ENCODE measurements around the gene HHIP. TPM values are rescaled to one million over a fixed set of nuclear protein-coding genes. Genes with fewer than 3 reads are reported as not detected.
"Not testable (repeated sequence)": the region's sequence is repeated elsewhere in the genome, so short reads cannot be mapped to it uniquely, and the experiment has no call there.

The HHIP gene
- total RNA-seq, 2 donors from 2014 or later = 0.82 to 7.2 TPM

DNA sequence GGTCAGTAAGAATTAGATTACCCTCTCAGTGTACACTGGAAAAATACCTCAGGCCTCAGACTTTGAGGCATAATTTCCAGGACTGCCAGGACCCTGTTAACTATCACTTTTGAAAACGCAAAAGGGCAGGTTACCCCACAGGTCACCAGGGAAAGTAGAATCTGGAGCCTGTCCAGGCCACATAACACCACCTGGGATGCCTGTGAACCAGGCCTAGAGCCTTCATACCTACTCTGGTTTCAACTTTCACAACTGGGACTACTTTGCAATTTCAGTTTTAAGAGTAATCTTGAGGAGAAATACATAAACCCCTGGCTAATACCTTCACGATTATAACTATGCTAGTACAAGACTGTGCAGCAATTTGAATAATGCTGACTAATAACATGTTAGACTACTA is 132.4 kb downstream of the HHIP start:
- TF ChIP-seq CTCF (IDR thresholded peaks at IDR 0.05) (no peak), POLR2AphosphoS5 (IDR thresholded peaks at IDR 0.05) (no peak), POLR2A (IDR thresholded peaks at IDR 0.05) (no peak)
- no peak overlapping the region for H3K4me3 ChIP-seq
- H3K27me3 ChIP-seq (replicated peaks; ENCODE audit: insufficient read depth) = no peaks in the 10 kb centered on the region
- no peak overlapping the region for H3K27ac ChIP-seq
- 73% methylated on average over 2 of the region's 2 CpGs for WGBS
- H3K9me3 ChIP-seq = no peaks in the 10 kb centered on the region
- no peaks in the 10 kb centered on the region for H3K36me3 ChIP-seq
- intact Hi-C loops (cut with DNase I) = no loop called here
- no peak for DNase-seq (ENCODE audit: low spot score)
- H3K4me1 ChIP-seq (replicated peaks) = no peaks in the 10 kb centered on the region

DNA sequence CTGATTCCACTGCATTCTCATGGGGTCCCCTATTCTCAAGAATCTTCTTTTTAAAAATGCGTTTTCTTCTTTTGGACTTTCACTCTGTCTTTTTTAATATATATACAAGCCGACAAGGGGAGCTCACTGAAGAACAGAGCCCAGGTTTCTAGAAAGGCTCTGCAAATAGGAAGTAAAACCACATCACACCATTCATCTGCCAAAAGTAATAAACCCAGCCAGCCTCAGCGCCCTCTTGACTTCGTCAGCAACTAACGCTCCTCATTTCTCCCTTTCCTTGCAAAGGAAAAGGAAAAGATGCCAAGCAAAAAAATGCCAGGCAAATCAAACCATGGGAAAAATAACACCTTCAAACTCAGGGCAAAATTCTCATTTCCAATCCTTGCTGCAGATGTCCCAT is 136.4 kb downstream of the HHIP start:
- Histone ChIP-seq H3K27me3 (replicated peaks; ENCODE audit: insufficient read depth) (no peaks in the 10 kb centered on the region), H3K9me3 (no peaks in the 10 kb centered on the region), H3K4me1 (replicated peaks) (no peaks in the 10 kb centered on the region), H3K27ac (no peak overlapping the region), H3K4me3 (no peak overlapping the region), H3K36me3 (no peaks in the 10 kb centered on the region)
- TF ChIP-seq POLR2A (IDR thresholded peaks at IDR 0.05) = no peak
- no peak for TF ChIP-seq POLR2AphosphoS5 (IDR thresholded peaks at IDR 0.05)
- TF ChIP-seq CTCF (IDR thresholded peaks at IDR 0.05) = no peak
- no peak for DNase-seq (ENCODE audit: low spot score)
- intact Hi-C loops (cut with DNase I) = no loop called here
- WGBS = 22% methylated on average over 5 of the region's 5 CpGs

DNA sequence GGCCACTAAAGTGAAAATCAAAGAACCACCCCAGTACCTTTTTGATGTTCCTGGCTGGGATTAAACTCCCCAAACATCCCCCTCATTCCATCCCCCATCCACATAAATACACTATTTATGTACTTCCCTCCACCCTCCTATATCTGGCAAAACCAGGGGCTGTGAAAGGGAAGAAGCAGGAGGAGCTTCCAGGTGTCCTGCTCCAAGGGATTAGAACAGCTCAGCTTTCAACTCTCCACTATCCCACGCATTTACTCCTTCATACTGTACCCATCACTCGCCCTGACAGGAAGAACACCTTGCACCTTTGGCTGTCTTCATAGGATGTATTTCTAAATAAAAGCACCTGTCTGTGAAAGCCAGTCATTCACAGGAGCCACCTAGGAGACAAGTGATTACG is 140.0 kb downstream of the HHIP start:
- intact Hi-C loops (cut with DNase I) = loop anchor here (5.0 kb wide), 1 partner anchor 609 kb away; no protein-coding TSS in a partner anchor
- no peak for TF ChIP-seq POLR2A (IDR thresholded peaks at IDR 0.05)
- TF ChIP-seq CTCF (IDR thresholded peaks at IDR 0.05) = no peak
- no peak for TF ChIP-seq POLR2AphosphoS5 (IDR thresholded peaks at IDR 0.05)
- H3K9me3 ChIP-seq = no peaks in the 10 kb centered on the region
- no peaks in the 10 kb centered on the region for H3K4me1 ChIP-seq (replicated peaks)
- no peak for DNase-seq (ENCODE audit: low spot score)
- H3K27me3 ChIP-seq (replicated peaks; ENCODE audit: insufficient read depth) = no peaks in the 10 kb centered on the region
- no peak overlapping the region for H3K4me3 ChIP-seq
- 51% methylated on average over 3 of the region's 3 CpGs for WGBS
- H3K36me3 ChIP-seq = no peaks in the 10 kb centered on the region
- H3K27ac ChIP-seq = no peak overlapping the region

GRCh38 chr4:144787365-144788258 is 141.7 kb downstream of the HHIP start:
- no peaks in the 10 kb centered on the region for H3K9me3 ChIP-seq
- intact Hi-C loops (cut with DNase I) = loop anchor here (5.0 kb wide), 1 partner anchor 610 kb away; no protein-coding TSS in a partner anchor
- H3K27me3 ChIP-seq (replicated peaks; ENCODE audit: insufficient read depth) = no peaks in the 10 kb centered on the region
- H3K4me1 ChIP-seq (replicated peaks) = no peaks in the 10 kb centered on the region
- no peak overlapping the region for H3K27ac ChIP-seq
- 75% methylated on average over 2 of the region's 2 CpGs for WGBS
- H3K4me3 ChIP-seq = no peak overlapping the region
- DNase-seq (ENCODE audit: low spot score) = no peak
- H3K36me3 ChIP-seq = no peaks in the 10 kb centered on the region
- TF ChIP-seq POLR2AphosphoS5 (IDR thresholded peaks at IDR 0.05) = no peak
- TF ChIP-seq POLR2A (IDR thresholded peaks at IDR 0.05) = no peak
- TF ChIP-seq CTCF (IDR thresholded peaks at IDR 0.05) = peak in 3 of 4 experiments; percentile 24 to 52 (median 37)

DNA sequence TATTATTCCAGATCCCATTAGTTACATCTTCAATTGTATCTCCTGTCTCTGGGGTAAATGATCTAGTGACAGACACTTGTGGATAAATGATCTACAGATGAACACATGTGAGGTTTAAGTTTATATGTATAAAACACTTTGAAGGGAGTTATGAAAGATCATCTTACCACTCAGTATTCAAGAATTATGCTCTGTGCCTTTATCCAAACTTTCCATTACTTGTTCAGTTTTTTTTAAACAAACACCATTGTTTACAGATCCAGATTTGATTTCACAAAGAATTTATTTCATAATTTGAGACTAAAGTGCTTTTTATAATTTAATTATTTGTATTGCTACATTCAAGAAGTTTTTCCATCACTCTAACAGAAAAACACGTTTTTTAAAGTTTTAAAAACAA is 142.5 kb downstream of the HHIP start:
- Histone ChIP-seq H3K27me3 (replicated peaks; ENCODE audit: insufficient read depth) (no peaks in the 10 kb centered on the region), H3K36me3 (no peaks in the 10 kb centered on the region), H3K27ac (no peak overlapping the region), H3K4me1 (replicated peaks) (no peaks in the 10 kb centered on the region), H3K9me3 (no peaks in the 10 kb centered on the region), H3K4me3 (no peak overlapping the region)
- TF ChIP-seq POLR2AphosphoS5 (IDR thresholded peaks at IDR 0.05) = no peak
- no peak for TF ChIP-seq POLR2A (IDR thresholded peaks at IDR 0.05)
- no peak for TF ChIP-seq CTCF (IDR thresholded peaks at IDR 0.05)
- intact Hi-C loops (cut with DNase I) = loop anchor here (5.0 kb wide), 1 partner anchor 611 kb away; no protein-coding TSS in a partner anchor
- no peak for DNase-seq (ENCODE audit: low spot score)
- WGBS = 48% methylated on average over 1 of the region's 1 CpG

- H3K27me3 ChIP-seq (replicated peaks; ENCODE audit: insufficient read depth); intact Hi-C loops (cut with DNase I); DNase-seq (ENCODE audit: low spot score); H3K4me3 ChIP-seq; H3K9me3 ChIP-seq; H3K27ac ChIP-seq; H3K4me1 ChIP-seq (replicated peaks); H3K36me3 ChIP-seq: not testable (repeated sequence)
- 92% methylated on average over 8 of the region's 8 CpGs for WGBS
Observed at GRCh38 chr4:144791933-144792332, 146.0 kb downstream of the HHIP start.

Data from prostate gland (tissue), 2 donors.